Neural cell (in vitro differentiated cells): ENCODE data around the gene USP15.

Experiments used
- CTCF ChIP-seq: fragments of 450-650 bp; IDR thresholded peaks from 2 replicates; pipeline ENCODE4 v1.5.1; 2014; ENCODE audit warnings: antibody characterized with exemption, mild to moderate bottlenecking, moderate library complexity; ENCODE audit not compliant: poor library complexity, severe bottlenecking
- EP300 ChIP-seq: fragments of 450-650 bp; conservative IDR thresholded peaks from 2 replicates; pipeline ENCODE4 v1.6.1; 2014; ENCODE audit warnings: antibody characterized with exemption, mild to moderate bottlenecking, moderate library complexity; ENCODE audit not compliant: poor library complexity, severe bottlenecking
- POLR2AphosphoS5 ChIP-seq: IDR thresholded peaks from 2 replicates; pipeline ENCODE4 v1.6.1; 2012
- RAD21 ChIP-seq: fragments of 450-650 bp; conservative IDR thresholded peaks from 2 replicates; pipeline ENCODE4 v1.6.1; 2014; ENCODE audit warnings: antibody characterized with exemption, mild to moderate bottlenecking, moderate library complexity
- SMC3 ChIP-seq: fragments of 450-650 bp; conservative IDR thresholded peaks from 2 replicates; pipeline ENCODE4 v1.6.1; 2014; ENCODE audit warnings: antibody characterized with exemption, mild to moderate bottlenecking, moderate library complexity; ENCODE audit not compliant: poor library complexity

GRCh38 chr12:62258941-62259630, 1.1 kb upstream of the USP15 start:
- no peak for TF ChIP-seq CTCF
- no peak for TF ChIP-seq RAD21
- no peak for TF ChIP-seq SMC3
- no peak for TF ChIP-seq EP300
- no peak for TF ChIP-seq POLR2AphosphoS5
